Erythroblast (primary cell): ENCODE data around the gene APH1B.

Experiments
- DNase-seq, 2 experiments: peaks; one replicate each; lab custom pipeline; 2025; lab: John Stamatoyannopoulos, UW
- GATA1 ChIP-seq: IDR thresholded peaks from 2 replicates; pipeline ENCODE4 v1.6.1; 2011; ENCODE audit warnings: low read depth, mild to moderate bottlenecking, control low read depth, low read length, moderate library complexity
- POLR2A ChIP-seq: IDR thresholded peaks from 2 replicates; pipeline ENCODE4 v1.6.1; 2011; ENCODE audit warnings: mild to moderate bottlenecking, low read length

The APH1B gene

DNA sequence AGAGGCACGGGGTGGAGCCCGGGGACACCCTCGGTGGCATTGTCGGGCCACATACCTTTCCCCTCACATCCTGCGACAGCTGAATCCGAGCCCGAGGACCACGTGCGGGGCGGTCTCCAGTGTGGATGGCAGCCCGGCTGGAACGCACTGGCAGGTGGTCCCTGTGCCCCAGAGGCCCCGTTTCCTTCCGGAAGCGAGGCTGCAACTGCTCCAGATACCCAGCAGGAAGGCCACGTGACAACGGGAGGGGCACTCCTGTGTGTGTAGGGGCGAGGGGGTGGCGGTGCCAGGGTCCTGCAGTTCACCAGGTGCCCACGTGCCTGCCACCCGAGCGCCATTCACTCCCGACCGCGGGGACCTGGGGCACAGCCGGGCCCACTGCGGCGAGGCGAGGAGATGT lies 44.1 kb downstream of the APH1B start:
- TF ChIP-seq GATA1 = no peak
- TF ChIP-seq POLR2A = no peak

DNA sequence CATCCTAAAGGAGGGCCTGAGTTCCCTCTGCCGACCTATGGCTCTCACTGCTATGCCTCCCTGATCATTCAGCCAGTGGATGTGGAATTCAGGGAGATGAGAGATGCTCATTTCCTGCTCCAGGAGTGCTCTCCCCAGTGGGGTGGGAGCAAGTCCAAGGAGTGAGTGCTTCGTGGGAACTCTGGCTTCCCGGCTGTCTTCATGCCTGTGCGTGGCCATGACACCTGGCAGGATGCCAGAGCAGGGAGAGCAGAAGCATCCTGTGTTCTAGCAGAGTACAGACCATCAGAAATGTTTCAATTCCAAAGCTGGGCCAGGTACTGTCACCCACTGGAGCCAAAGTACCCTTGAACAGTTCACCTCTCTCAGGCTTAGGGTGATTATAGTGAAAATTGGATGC lies 45.1 kb downstream of the APH1B start:
- TF ChIP-seq GATA1 (no peak), POLR2A (no peak)

More for the DNA sequence above, 44.1 kb downstream of the APH1B start:
- DNase-seq = no peak

DNA sequence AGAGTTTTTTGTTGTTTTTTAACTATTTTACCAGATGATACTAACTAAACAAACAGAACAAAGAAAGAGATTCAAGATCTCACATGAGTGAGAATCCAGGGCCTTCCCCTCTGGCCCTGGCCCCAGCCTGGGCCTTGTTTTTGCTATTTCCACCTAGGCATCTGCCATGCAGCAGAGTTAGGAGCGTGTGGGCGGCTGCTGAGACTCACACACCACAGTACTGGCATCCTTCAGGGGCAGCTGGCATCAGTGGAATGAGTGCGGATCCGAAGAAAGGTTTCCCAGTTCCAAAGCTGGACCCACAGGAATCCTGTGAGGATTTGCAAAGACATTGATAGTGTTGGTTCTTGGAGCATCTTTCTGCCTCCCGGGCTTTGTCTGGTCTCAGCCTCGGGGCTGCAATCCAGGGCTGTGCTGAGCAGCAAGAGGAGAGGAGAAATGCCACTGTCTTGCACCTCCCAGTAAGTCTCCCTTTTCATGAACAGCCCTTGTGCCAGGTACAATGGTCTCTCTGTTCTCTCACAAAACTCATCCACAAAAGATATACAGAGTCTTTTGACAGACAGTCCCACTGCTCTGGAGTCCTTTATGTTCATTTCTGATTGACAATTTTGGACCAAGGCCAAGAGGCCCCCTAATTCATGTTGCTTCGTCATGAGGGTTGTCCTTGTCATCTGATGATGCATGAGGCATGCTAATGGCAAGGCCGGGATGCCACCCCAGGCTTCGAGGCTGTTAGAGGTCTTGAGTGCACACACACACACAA lies 46.6 kb downstream of the APH1B start:
- DNase-seq = peak; percentile 15 to 30
- TF ChIP-seq GATA1 (no peak), POLR2A (no peak)

More for the DNA sequence above, 45.1 kb downstream of the APH1B start:
- DNase-seq = peak in 1 of 2 experiments; percentile 16

DNA sequence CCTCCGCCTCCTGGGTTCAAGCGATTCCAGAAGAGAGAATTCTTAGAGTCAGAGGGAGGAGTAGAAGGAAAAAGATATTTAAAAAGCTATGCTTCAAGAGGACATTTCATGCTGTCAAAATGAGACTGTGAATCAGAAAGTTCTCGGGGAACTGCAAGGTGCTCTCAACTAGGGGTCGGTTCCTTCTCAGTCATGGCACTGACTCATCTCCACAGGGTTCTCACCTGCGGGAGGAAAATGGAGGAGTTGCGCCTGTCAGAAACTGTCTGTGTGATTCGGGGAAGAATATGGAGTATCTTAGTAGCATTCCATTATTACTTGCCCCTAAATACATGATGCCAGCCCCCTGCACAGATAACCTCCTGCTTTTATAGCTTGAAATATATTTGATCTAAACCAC lies 47.4 kb downstream of the APH1B start:
- no peak for DNase-seq
- TF ChIP-seq POLR2A (no peak), GATA1 (no peak)

DNA sequence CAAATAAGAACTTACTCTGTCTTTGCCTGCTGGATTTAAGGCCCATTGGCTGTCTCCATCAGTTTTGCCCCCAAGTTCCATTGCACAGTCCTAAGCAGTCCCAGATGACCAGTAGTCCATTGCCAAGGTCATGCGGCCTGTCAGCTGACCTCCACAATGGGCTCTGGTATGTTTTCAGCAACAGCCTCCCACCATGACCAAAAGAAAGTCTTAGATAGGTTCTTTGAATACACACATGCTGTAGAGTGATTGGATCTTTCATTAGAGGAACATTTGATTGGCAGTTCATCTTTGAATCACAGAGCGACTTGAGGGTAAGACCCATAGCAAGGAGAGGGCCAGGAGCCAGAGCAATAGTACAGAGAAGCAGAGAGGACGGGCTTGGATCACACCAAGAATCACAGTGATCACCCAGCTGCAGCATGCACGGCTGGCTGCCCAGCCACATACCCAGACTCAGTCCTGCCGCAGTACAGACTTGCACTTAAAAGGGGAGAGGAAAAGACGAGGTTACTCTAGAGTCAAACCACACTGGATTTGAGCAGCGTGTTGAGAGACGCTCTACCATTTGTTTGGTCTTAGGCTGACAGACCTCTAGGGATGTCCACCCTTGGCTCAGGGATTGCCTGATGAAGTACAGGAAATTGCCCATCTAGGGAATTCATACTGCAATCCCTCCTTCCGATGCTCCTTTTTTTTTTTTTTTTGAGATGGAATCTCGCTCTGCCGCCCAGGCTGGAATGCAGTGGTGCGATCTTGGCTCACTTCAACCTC lies 50.4 kb downstream of the APH1B start:
- no peak for DNase-seq
- TF ChIP-seq POLR2A = no peak
- no peak for TF ChIP-seq GATA1

DNA sequence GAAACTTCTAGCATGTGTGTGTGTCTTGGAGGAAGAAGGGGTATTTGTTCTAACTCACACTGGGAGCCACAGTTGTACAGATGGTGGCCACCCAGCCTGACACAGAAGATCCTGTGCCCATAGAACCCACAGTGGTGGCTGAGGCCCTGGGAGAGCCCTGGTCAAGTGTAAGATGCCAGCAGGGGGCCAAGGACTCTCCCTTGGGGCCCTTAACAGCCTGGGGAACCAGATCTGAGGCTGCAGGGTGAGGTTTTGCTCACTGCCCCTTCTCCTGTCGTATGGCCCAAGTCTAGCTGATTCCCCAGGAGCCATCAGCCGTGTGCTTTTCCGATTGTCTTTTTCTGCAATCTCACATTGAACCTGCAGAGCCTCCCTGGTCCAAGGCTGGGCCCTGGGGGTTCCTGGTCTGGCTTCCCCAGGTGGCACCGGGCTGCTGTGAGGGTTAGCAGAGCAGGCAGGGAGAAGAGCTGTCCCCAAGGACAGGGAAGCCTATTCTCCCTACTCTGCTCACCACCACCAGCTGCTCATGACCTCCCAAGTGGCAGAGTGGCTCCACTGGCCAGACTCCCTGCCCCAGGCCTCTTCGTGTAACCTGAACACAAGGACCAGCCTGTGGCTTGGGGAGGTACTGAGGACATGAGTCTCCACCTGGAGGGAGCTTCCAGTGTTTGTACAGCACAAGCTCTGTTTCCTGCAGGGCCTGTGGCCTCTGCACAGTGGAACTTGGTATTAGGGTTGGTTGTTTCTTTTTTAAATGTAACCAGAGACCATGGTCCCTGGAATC lies 52.4 kb downstream of the APH1B start:
- DNase-seq = no peak
- TF ChIP-seq GATA1 (no peak), POLR2A (no peak)

DNA sequence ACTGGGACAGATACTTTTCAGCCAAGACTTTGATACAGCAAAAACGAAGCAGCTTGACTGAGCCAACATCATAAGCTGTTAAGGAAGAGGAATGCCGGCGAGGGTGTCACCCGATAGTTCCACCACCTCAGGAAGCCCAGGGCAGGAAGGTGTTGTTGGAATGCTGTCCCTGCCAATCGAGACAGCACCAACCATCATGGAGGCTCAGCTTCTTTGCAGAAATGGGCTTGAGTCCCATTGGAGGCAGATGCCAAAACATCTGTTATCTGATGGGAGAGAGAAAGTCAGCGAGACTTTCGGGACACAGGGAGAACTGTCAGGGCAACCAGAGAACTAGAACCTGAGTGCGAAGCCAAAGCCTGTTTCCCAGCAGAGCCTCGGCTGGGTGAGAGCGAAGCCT lies 53.5 kb downstream of the APH1B start:
- no peak for DNase-seq
- TF ChIP-seq GATA1 = no peak
- no peak for TF ChIP-seq POLR2A

DNA sequence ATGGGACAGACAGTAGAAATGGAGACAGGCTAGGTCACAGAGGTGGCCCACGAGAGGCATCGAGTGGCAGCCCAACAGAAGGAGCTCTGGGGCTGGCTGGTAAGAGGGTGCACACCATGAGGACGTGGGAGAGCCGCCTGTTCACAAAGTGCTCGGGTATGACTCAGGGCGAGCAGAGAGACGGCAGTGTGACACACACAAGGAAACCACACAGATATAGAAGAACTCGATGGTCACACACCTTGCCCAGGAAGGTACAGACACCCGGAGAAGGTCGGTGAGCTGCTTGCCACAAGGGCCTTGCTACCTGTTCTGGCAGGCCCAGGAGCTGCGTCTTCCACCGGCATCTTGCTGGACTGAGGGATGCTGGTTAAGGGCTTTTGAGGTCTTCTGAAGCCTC lies 54.1 kb downstream of the APH1B start:
- TF ChIP-seq GATA1 = no peak
- no peak for TF ChIP-seq POLR2A
- no peak for DNase-seq

DNA sequence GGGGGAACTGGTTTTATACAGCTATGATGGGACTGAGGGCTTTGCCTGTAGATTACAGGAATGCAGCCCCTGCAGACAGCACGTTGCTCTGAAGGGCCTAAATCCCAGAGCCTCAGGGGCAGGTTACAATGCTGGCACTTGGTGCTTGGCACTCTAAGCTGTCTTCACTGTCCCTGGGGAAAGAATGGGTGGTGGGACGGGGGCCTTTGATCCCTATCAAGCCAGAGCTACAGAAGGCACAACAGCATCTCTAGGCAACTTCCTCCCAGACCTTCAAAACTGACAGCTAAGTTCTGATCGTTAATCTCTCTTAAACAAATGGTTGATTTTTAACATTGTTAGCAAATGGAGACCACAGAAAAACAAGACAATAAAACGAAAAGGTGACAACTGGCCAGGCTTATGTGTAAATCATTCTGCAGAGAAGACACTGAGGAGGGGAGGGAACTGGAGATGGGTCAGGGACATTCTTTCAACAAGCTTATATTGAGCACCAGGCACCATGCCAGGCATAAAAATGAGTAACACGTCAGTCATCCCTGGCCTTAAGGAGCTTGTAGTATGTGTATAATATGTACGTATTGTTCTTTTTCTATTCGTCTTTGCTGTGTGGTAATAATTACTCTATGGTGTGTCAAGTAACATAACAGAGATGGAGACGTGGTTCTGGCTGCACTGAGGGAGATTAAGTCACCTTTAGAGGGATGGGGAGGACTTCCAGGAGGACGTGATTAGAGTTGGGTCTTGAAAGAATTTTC lies 55.1 kb downstream of the APH1B start:
- DNase-seq = no peak
- no peak for TF ChIP-seq POLR2A
- TF ChIP-seq GATA1 = no peak

DNA sequence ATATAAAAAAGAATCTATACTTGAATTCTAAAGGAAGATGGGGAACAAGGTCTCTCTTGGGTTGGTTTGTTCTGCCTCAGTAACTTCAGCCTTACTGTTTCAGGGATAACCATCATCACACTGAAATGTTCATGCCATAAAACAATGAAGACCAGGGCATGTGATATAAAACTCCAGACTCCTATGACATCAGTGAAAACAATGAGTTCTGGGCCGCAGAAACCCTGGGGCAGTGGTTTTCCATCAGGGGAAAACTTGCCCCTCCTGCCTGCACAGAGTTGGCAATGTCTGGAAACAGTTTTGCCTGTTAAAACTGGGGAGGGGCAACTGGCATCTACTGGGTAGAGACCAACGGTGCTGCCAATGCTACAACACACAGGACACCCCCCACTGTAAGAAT lies 57.4 kb downstream of the APH1B start:
- no peak for DNase-seq

DNA sequence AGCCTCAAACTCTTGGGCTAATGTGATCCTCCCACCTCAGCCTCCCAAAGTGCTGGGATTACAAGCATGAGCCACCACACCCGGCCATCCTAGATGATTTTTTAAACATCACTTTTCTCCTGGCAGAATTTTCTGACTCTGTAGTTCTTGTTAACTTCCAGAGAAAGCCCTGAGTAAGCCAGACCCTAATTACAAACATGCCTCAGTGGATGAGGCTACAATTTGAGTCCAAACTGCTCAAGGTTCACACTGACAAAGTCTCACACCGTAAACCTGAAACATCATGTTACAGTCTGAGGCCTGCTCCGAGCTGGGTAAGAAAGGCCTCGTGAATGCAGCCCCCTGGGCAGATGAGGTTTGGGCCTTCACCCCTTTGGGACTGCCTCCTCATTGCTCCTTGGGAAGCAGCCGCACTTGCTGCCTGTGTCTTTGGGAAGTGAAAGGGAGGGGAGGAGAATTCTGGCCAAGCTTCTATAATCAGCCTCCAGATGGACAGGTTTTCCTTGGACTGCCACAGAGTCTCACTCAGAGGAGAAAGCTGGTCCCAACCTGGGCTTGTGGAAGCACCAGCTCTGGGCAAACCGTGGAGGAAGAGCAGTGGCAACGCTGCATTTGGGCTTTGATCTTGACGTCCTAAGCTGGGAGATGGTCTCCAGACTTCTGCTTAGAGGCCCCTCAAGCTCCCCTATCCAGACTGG lies 58.3 kb downstream of the APH1B start:
- no peak for TF ChIP-seq GATA1
- TF ChIP-seq POLR2A = no peak
- no peak for DNase-seq

More for the DNA sequence above, 57.4 kb downstream of the APH1B start:
- TF ChIP-seq GATA1 = no peak
- no peak for TF ChIP-seq POLR2A

DNA sequence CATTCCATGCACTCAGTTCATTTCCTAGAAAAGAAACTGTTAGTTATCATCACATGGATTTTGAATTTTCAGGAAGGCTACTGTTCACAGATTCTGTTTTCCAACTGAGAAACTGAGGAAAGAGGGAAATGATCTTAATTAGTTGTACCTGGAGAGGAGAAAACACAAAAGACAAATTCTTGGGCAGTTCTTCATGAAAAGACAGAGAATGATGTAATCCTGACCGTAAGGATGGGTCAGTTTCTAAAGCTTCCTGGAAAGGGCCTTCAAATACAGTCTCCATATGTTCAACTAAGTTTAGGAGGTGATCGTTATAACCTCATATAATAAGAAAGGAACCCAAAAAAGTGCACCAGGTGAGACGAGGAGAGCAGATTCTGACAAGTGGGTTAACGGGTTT lies 59.6 kb downstream of the APH1B start:
- TF ChIP-seq POLR2A (no peak), GATA1 (no peak)
- DNase-seq = no peak
